Measurements from ENCODE around the gene SLAMF8. TPM values are rescaled to one million over a fixed set of nuclear protein-coding genes. Genes with fewer than 3 reads are reported as not detected.
A peak's percentile ranks its signal among the peaks of the same experiment; 100 is the strongest.

SLAMF8 gene
- total and polyA plus RNA-seq, 2 donors (not counting 1 experiment from before 2014, with no cell fraction given) = 0.54 TPM; not detected in 1

DNA sequence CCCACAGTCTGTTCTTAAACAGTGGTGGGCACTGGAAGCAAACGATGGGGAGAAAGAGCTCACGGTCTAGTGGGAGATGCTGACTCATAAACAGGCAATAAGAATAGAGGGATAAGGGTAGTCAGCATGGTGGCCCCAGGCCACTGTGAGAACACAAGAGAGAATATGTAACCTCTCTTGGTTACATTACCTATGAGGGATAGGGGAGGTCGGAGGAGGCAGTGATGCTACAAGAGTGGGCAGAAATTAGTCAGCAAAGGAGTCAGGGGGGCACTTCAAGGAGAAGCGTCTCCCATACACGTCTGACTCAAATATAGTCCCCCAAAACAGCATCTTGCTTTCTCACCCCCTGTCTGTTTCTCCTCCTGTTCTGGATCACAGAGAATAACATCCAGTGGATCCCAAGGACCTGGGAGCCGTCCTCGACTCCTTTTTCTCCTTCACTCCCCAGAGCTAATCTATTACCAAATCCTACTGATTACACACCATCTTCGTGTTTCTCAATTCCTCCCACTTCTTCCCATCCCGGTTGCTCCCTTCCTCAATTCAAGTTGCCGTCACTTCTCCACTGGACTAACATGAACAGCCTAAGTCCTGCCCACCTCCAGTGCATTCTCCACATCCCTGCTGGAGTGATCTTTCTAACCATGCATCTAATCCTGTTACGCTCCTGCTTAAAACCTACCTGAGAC, 2.1 kb downstream of the SLAMF8 start:
- CTCF ChIA-PET = interaction anchor here (1.3 to 1.7 kb wide), 3 partner anchors 15 to 177 kb away, joined by 3 to 4 read pairs (median 3); no protein-coding TSS in a partner anchor
- Histone ChIP-seq H3K27me3 (replicated peaks in 1 of 4; ENCODE audit: control extremely low read depth in 1 of 4, control insufficient read depth in 3 of 4, insufficient read depth in 4 of 4, low read length in 3 of 4) (peaks cover 0 to 8% (median 3%) of the 10 kb centered on the region in 4 experiments), H3K4me1 (ENCODE audit: control insufficient read depth in 2 of 2, insufficient read depth in 2 of 2, low read length in 2 of 2) (peaks cover 6 to 25% of the 10 kb centered on the region in 2 donors), H2AFZ (ENCODE audit: insufficient read depth, low read depth, low read length, poor library complexity, severe bottlenecking) (no peak overlapping the region), H4K20me1 (ENCODE audit: control insufficient read depth, insufficient read depth, low read length, poor library complexity, severe bottlenecking) (no peaks in the 10 kb centered on the region), H3K4me3 (ENCODE audit: control extremely low read depth in 1 of 5, extremely low read depth in 1 of 5, insufficient read depth in 1 of 5, low read depth in 2 of 5, low read length in 4 of 5) (no peak overlapping the region), H3K9me3 (ENCODE audit: control extremely low read depth in 1 of 3, control insufficient read depth in 2 of 3, insufficient read depth in 1 of 3, low read length in 2 of 3) (peaks cover 0 to 6% (median 0%) of the 10 kb centered on the region in 3 donors), H3K27ac (ENCODE audit: low read length in 2 of 2) (no peak overlapping the region), H3K9ac (ENCODE audit: low read length) (no peak overlapping the region), H3K79me2 (ENCODE audit: control insufficient read depth, insufficient read depth, low read length) (no peaks in the 10 kb centered on the region), H3K36me3 (replicated peaks in 1 of 2; ENCODE audit: control extremely low read depth in 1 of 2, control insufficient read depth in 1 of 2, extremely low read depth in 1 of 2, insufficient read depth in 2 of 2, low read length in 1 of 2) (no peaks in the 10 kb centered on the region), H3K4me2 (replicated peaks; ENCODE audit: low read depth, low read length, poor library complexity, severe bottlenecking) (no peak overlapping the region)
- ATAC-seq (ENCODE audit: low read depth) (no peak), DNase-seq (no peak)
- Mint-ChIP-seq H3K4me1 (peaks cover 18% of the 10 kb centered on the region), H3K4me3 (no peak overlapping the region), H3K9me3 (ENCODE audit: insufficient read depth) (no peaks in the 10 kb centered on the region), H3K27ac (no peak overlapping the region), H3K27me3 (peaks cover 16% of the 10 kb centered on the region)
- TF ChIP-seq, protein P1, sequence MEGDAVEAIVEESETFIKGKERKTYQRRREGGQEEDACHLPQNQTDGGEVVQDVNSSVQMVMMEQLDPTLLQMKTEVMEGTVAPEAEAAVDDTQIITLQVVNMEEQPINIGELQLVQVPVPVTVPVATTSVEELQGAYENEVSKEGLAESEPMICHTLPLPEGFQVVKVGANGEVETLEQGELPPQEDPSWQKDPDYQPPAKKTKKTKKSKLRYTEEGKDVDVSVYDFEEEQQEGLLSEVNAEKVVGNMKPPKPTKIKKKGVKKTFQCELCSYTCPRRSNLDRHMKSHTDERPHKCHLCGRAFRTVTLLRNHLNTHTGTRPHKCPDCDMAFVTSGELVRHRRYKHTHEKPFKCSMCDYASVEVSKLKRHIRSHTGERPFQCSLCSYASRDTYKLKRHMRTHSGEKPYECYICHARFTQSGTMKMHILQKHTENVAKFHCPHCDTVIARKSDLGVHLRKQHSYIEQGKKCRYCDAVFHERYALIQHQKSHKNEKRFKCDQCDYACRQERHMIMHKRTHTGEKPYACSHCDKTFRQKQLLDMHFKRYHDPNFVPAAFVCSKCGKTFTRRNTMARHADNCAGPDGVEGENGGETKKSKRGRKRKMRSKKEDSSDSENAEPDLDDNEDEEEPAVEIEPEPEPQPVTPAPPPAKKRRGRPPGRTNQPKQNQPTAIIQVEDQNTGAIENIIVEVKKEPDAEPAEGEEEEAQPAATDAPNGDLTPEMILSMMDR (IDR thresholded peaks at IDR 0.05) = no peak
- no peak for TF ChIP-seq EZH2 (IDR thresholded peaks at IDR 0.05; ENCODE audit: borderline replicate concordance, insufficient read depth, low read depth, low read length, poor library complexity, severe bottlenecking)
- POLR2A ChIA-PET = no interaction called here
- intact Hi-C loops (cut with micrococcal nuclease) = no loop called here
- 85% methylated on average over 10 of the region's 11 CpGs for WGBS (ENCODE audit: insufficient coverage)

DNA sequence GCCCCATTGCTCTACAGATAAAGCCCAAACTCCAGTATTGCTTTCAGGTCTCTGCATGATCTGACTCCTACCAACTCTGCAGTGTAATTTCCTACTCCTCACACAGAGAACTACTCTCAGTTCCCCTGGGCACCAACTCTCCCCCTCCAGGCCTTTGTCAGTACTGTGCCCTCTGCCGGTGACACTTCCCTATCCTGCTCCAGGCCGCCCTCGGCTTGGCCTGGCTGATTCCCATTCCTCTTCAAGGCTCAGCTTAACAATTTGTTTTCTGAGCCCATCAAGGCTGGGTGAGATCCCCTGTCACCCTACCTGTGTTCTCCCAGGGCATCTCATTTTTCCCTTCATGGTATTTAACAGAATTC, 2.6 kb downstream of the SLAMF8 start:
- ATAC-seq (ENCODE audit: low read depth) (peak; percentile 76), DNase-seq (peak; percentile 58)
- WGBS (ENCODE audit: insufficient coverage) = 10% methylated on average over 3 of the region's 3 CpGs
- Histone ChIP-seq H3K27me3 (replicated peaks in 1 of 4; ENCODE audit: control extremely low read depth in 1 of 4, control insufficient read depth in 3 of 4, insufficient read depth in 4 of 4, low read length in 3 of 4) (peaks cover 0 to 8% (median 3%) of the 10 kb centered on the region in 4 experiments), H4K20me1 (ENCODE audit: control insufficient read depth, insufficient read depth, low read length, poor library complexity, severe bottlenecking) (no peaks in the 10 kb centered on the region), H3K9me3 (ENCODE audit: control extremely low read depth in 1 of 3, control insufficient read depth in 2 of 3, insufficient read depth in 1 of 3, low read length in 2 of 3) (peaks cover 0 to 6% (median 0%) of the 10 kb centered on the region in 3 donors), H3K27ac (ENCODE audit: low read length in 2 of 2) (no peak overlapping the region), H3K79me2 (ENCODE audit: control insufficient read depth, insufficient read depth, low read length) (no peaks in the 10 kb centered on the region), H3K9ac (ENCODE audit: low read length) (no peak overlapping the region), H3K36me3 (replicated peaks in 1 of 2; ENCODE audit: control extremely low read depth in 1 of 2, control insufficient read depth in 1 of 2, extremely low read depth in 1 of 2, insufficient read depth in 2 of 2, low read length in 1 of 2) (no peaks in the 10 kb centered on the region), H2AFZ (ENCODE audit: insufficient read depth, low read depth, low read length, poor library complexity, severe bottlenecking) (no peak overlapping the region), H3K4me3 (ENCODE audit: control extremely low read depth in 1 of 5, extremely low read depth in 1 of 5, insufficient read depth in 1 of 5, low read depth in 2 of 5, low read length in 4 of 5) (no peak overlapping the region), H3K4me1 (ENCODE audit: control insufficient read depth in 2 of 2, insufficient read depth in 2 of 2, low read length in 2 of 2) (peaks cover 6 to 25% of the 10 kb centered on the region in 2 donors), H3K4me2 (replicated peaks; ENCODE audit: low read depth, low read length, poor library complexity, severe bottlenecking) (no peak overlapping the region)
- ChIA-PET CTCF (interaction anchor here (1.4 to 1.7 kb wide), 3 partner anchors 22 to 177 kb away, joined by 3 to 5 read pairs (median 3); no protein-coding TSS in a partner anchor), POLR2A (no interaction called here)
- intact Hi-C loops (cut with micrococcal nuclease) = no loop called here
- Mint-ChIP-seq H3K27ac (no peak overlapping the region), H3K4me3 (no peak overlapping the region), H3K9me3 (ENCODE audit: insufficient read depth) (no peaks in the 10 kb centered on the region), H3K4me1 (peaks cover 18% of the 10 kb centered on the region), H3K27me3 (peaks cover 12% of the 10 kb centered on the region)
- no peak for TF ChIP-seq EZH2 (IDR thresholded peaks at IDR 0.05; ENCODE audit: borderline replicate concordance, insufficient read depth, low read depth, low read length, poor library complexity, severe bottlenecking)
- TF ChIP-seq, protein P1 (IDR thresholded peaks at IDR 0.05) = peak; percentile 34
